ENCODE measurements around the gene CHST14. TPM values are rescaled to one million over a fixed set of nuclear protein-coding genes. Genes with fewer than 3 reads are reported as not detected.
A peak's percentile ranks its signal among the peaks of the same experiment; 100 is the strongest.

Gene CHST14, protein sequence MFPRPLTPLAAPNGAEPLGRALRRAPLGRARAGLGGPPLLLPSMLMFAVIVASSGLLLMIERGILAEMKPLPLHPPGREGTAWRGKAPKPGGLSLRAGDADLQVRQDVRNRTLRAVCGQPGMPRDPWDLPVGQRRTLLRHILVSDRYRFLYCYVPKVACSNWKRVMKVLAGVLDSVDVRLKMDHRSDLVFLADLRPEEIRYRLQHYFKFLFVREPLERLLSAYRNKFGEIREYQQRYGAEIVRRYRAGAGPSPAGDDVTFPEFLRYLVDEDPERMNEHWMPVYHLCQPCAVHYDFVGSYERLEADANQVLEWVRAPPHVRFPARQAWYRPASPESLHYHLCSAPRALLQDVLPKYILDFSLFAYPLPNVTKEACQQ
- total RNA-seq (10 to 100 TPM; 12.0 to 18.5 (median 15.3) TPM), polyA plus RNA-seq (10 to 100 TPM in 1 of 3 donors, 1 to 10 TPM in 2; 7.1 to 10.6 (median 9.0) TPM)
- long read RNA-seq, donor 1, transcript CHST14-201 (1 exons, 3,574 nt) = major isoform, 30 of 30 reads
- long read RNA-seq, donor 1, partial matches to known transcripts = 0 of 30 reads
- long read RNA-seq, donor 1, other reads (novel, unspliced or antisense) = 0 of 30 reads
- long read RNA-seq, donor 2, transcript CHST14-201 (1 exons, 3,574 nt) = major isoform, 24 of 24 reads
- long read RNA-seq, donor 2, partial matches to known transcripts = 0 of 24 reads
- long read RNA-seq, donor 2, other reads (novel, unspliced or antisense) = 0 of 24 reads

DNA sequence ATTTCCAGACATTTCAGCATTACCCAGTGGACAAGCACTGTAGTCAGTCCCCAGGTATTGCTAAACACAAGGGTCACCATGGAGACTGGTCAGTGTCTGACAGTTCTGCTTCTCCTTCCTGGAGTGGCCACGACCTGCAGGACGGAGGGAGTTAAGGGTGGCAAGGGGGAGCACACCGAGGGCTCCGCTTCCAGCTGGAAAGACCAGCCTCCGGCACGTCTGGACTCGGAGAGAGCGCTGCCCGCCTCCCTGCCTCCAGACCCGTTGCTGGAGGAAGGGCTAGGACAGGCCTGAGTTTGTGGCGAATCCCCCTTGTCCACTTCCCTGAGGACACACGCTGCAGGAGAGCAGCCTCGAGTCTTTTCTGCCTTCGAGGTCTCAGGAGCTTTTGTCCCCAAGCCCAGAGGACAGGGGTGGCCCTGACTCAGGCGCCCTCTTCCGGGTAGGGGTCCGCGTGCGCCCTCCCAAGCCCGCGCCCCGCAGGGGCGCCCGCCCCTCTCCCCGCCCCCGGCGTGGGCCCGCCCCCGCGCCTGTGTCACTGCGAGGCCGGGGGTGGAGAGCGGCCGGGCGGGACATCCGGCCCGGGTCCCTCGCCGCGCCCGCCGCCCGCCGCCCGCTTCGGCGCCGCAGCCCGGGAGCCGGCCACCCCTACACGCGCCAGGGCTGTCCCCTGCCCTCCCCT, at the start of gene CHST14:
Gene CHST14 (plus strand): TSS at position 562 of the 682 bp plus-strand sequence. CDS start 230 bp downstream, outside the sequence.
- Histone ChIP-seq H3K4me3 (peak within 1 kb of the TSS; percentile 71 to 91 (median 78)), H3K9me3 (no peaks in the 10 kb centered on the region), H3K27ac (peak within 1 kb of the TSS; percentile 80 to 96 (median 90)), H3K36me3 (peaks cover 0 to 21% (median 16%) of the 10 kb centered on the region in 6 donors), H3K4me1 (peaks cover 5 to 30% (median 19%) of the 10 kb centered on the region in 6 donors), H3K27me3 (replicated peaks in 1 of 7) (no peaks in the 10 kb centered on the region)
- WGBS, 5 donors = 0 to 11% (median 5%) methylated on average over 2 to 52 of the region's 52 CpGs
- peak; percentile 92 for DNase-seq
- intact Hi-C loops (cut with DNase I; ENCODE audit: low total_unique reads) = no loop called here
- peak; percentile 51 to 72 (median 66) for TF ChIP-seq POLR2AphosphoS5 (IDR thresholded peaks at IDR 0.05)
- TF ChIP-seq, protein P1, sequence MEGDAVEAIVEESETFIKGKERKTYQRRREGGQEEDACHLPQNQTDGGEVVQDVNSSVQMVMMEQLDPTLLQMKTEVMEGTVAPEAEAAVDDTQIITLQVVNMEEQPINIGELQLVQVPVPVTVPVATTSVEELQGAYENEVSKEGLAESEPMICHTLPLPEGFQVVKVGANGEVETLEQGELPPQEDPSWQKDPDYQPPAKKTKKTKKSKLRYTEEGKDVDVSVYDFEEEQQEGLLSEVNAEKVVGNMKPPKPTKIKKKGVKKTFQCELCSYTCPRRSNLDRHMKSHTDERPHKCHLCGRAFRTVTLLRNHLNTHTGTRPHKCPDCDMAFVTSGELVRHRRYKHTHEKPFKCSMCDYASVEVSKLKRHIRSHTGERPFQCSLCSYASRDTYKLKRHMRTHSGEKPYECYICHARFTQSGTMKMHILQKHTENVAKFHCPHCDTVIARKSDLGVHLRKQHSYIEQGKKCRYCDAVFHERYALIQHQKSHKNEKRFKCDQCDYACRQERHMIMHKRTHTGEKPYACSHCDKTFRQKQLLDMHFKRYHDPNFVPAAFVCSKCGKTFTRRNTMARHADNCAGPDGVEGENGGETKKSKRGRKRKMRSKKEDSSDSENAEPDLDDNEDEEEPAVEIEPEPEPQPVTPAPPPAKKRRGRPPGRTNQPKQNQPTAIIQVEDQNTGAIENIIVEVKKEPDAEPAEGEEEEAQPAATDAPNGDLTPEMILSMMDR (IDR thresholded peaks at IDR 0.05 in 8 of 11, conservative IDR thresholded peaks at IDR 0.05 in 3 of 11) = no peak
- no peak for TF ChIP-seq POLR2A (IDR thresholded peaks at IDR 0.05)

DNA sequence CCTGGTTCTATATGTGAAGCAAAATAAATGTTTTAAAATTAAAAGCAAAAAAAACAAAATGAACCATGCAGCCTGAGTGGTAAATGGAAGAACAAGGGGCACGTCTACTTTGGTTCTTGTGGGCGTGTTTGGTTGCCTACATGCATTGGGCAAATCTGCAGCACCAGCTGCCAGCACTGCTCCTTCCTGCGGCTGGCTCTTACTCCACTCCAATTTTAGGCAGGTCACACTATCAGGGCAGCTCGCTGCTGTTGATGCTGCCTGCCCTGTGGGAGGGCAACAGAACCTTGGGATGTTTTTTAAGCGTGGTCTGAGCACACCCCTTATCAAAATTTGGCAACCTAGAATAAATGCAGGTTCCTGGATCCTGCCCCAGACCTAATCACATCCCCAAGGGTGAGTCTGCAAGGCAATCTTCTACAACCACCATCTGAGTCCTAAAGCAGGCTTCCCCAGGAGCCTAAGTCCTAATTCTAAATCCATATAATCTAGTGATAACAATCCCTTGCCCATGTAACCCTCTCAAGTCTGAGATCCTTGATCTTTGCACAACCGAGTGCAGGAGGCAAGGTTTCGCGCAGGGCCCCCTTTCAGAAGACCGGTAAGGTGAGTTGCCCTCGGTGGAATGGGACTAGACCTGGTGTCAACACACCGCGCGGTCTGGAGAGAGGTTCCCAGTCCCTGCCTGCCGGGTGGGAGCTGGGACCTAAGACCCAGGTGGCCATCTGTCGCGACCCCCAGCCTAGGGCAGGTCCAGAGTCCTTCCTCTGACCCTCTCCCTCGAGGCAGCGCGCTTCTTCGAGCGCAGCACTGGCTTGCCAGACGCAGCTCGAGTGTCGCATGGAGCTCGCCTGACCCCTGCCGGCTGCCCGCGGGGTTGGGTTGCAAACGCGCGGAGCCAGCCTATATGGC, 49.3 kb upstream of the CHST14 start:
- Histone ChIP-seq H3K4me3 (no peak overlapping the region), H3K36me3 (peaks cover 0 to 33% (median 23%) of the 10 kb centered on the region in 6 donors), H3K27me3 (replicated peaks in 1 of 7) (no peaks in the 10 kb centered on the region), H3K4me1 (peaks cover 11 to 24% (median 21%) of the 10 kb centered on the region in 6 donors), H3K27ac (no peak overlapping the region), H3K9me3 (no peaks in the 10 kb centered on the region)
- 17 to 25% (median 20%) methylated on average over 20 to 31 of the region's 31 CpGs for WGBS, 5 donors
- intact Hi-C loops (cut with DNase I; ENCODE audit: low total_unique reads) = loop anchor here (5.0 kb wide), 3 partner anchors 79 to 144 kb away; partner anchors contain the start of genes CCDC9B and INAFM2
- peak; percentile 96 for DNase-seq
- TF ChIP-seq, protein P1 (IDR thresholded peaks at IDR 0.05 in 8 of 11, conservative IDR thresholded peaks at IDR 0.05 in 3 of 11) = peak; percentile 86 to 97 (median 93)
- peak; percentile 76 to 88 (median 80) for TF ChIP-seq POLR2AphosphoS5 (IDR thresholded peaks at IDR 0.05)
- TF ChIP-seq POLR2A (IDR thresholded peaks at IDR 0.05) = no peak

DNA sequence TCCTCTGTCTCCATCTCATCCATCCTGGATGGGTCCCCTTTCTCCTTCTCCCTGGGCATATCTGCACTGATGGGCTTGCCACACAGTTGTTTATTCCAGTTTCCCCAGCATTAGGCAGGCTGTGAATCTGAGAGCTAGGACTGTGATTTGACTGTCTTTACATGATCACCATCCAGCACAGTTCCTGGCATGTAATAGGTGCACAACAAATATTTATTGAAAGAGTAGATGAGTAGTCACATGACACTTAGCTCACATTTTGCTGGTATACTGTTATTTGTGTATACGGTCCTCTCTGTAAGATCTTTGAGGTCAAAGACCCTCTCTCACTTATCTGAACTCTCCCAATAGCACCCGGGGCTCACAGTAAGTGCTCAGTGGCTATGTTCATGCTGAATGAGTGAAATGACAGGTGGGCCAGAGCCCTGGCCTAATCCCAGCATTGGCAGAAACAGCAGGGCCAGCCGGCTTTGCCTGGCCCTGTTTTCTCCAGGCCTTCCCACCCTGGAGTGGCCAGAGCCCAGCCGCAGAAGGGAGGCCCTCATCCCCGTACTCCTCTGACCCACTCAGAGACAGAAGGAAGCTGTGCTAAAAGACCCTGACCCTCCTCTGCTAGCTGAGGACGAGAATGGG, 46.2 kb upstream of the CHST14 start:
- H3K4me1 ChIP-seq = peaks cover 11 to 28% (median 21%) of the 10 kb centered on the region in 6 donors
- H3K9me3 ChIP-seq = no peaks in the 10 kb centered on the region
- intact Hi-C loops (cut with DNase I; ENCODE audit: low total_unique reads) = loop anchor here (5.0 kb wide), 3 partner anchors 82 to 147 kb away; partner anchors contain the start of genes CCDC9B and INAFM2
- H3K27ac ChIP-seq = no peak overlapping the region
- 88 to 96% (median 91%) methylated on average over 5 to 6 of the region's 6 CpGs for WGBS, 5 donors
- H3K4me3 ChIP-seq = no peak overlapping the region
- no peak for DNase-seq
- peaks cover 0 to 13% (median 1%) of the 10 kb centered on the region in 6 donors for H3K36me3 ChIP-seq
- no peak for TF ChIP-seq POLR2A (IDR thresholded peaks at IDR 0.05)
- no peak for TF ChIP-seq POLR2AphosphoS5 (IDR thresholded peaks at IDR 0.05)
- TF ChIP-seq, protein P1 (IDR thresholded peaks at IDR 0.05 in 8 of 11, conservative IDR thresholded peaks at IDR 0.05 in 3 of 11) = no peak
- no peaks in the 10 kb centered on the region for H3K27me3 ChIP-seq (replicated peaks in 1 of 7)
